Glutamatergic neuron (in vitro differentiated cells): ENCODE measurements around the gene MICAL3. TPM values are rescaled to one million over a fixed set of nuclear protein-coding genes. Genes with fewer than 3 reads are reported as not detected.

Experiments
- DNase-seq: peaks from one replicate; pipeline ENCODE4 v3.0.0; 2022
- H3K27ac Mint-ChIP-seq: one replicate; pipeline ENCODE4 v1.8.0; 2020; ENCODE audit warnings: mild to moderate bottlenecking, mixed read lengths, inconsistent platforms; ENCODE audit not compliant: unreplicated experiment
- H3K27me3 Mint-ChIP-seq: one replicate; pipeline ENCODE4 v1.8.0; 2020; ENCODE audit warnings: mild to moderate bottlenecking, moderate library complexity, mixed read lengths, inconsistent platforms; ENCODE audit not compliant: unreplicated experiment
- H3K36me3 Mint-ChIP-seq: one replicate; pipeline ENCODE4 v1.8.0; 2020; ENCODE audit warnings: mild to moderate bottlenecking, mixed read lengths, inconsistent platforms; ENCODE audit not compliant: unreplicated experiment
- H3K4me1 Mint-ChIP-seq: one replicate; pipeline ENCODE4 v1.8.0; 2020; ENCODE audit warnings: mild to moderate bottlenecking, low read depth, mixed read lengths, inconsistent platforms; ENCODE audit not compliant: unreplicated experiment
- H3K4me3 Mint-ChIP-seq: one replicate; pipeline ENCODE4 v1.8.0; 2020; ENCODE audit warnings: mild to moderate bottlenecking, mixed read lengths, inconsistent platforms; ENCODE audit not compliant: unreplicated experiment
- H3K9me3 Mint-ChIP-seq: one replicate; pipeline ENCODE4 v1.8.0; 2020; ENCODE audit warnings: mild to moderate bottlenecking, moderate library complexity, mixed read lengths, inconsistent platforms; ENCODE audit not compliant: unreplicated experiment
- CTCF ChIP-seq: fragments of 200-600 bp; sonication (generic); IDR thresholded peaks from one replicate; pipeline ENCODE4 v1.5.0; 2021; ENCODE audit not compliant: partially characterized antibody, unreplicated experiment
- total RNA-seq: library from RNA; stranded (reverse); fragmentation: NEBNext Ultra II Directional; extraction: Animal tissue kit (Norgen Biotek cat#: 25700); gene quantifications from one replicate; pipeline ENCODE4 v1.2.1, GENCODE V29; 2021; ENCODE audit not compliant: unreplicated experiment

Gene MICAL3
- total RNA-seq, 1 donor from 2014 or later: 132 TPM

- no peak for TF ChIP-seq CTCF
- Mint-ChIP-seq H3K4me3 (no peak overlapping the region), H3K27me3 (peaks cover 5% of the 10 kb centered on the region), H3K36me3 (no peaks in the 10 kb centered on the region), H3K4me1 (peaks cover 2% of the 10 kb centered on the region), H3K9me3 (peaks cover 8% of the 10 kb centered on the region), H3K27ac (peak overlapping the region; percentile 4)
- no peak for DNase-seq
Measured at GRCh38 chr22:17807578-17808410, 216.6 kb downstream of the MICAL3 start.

DNA sequence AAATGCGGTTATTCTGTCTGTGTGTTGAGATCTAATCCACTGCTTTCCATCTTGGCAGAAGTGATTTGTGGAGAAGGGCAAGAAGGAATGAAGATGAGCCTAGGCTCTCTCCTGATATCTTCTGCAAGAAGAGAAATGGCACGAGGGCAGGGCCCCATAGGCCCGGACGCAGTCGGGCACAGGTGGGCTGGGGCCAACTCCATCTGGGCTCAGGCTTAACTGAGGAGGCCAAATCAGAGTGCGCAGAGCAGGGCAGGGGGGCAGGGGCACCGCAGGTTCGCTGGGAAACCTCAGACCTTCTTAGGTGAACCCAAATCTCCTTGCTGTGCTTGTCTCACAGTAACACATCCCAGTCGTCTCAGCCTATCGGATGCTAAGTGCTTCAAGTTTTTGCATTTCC is 217.3 kb downstream of the MICAL3 start:
- H3K36me3 Mint-ChIP-seq: peaks cover 7% of the 10 kb centered on the region
- peak overlapping the region; percentile 4 for H3K27ac Mint-ChIP-seq
- DNase-seq: no peak
- TF ChIP-seq CTCF: no peak
- no peak overlapping the region for H3K4me3 Mint-ChIP-seq
- peaks cover 2% of the 10 kb centered on the region for H3K4me1 Mint-ChIP-seq
- H3K9me3 Mint-ChIP-seq: peaks cover 8% of the 10 kb centered on the region
- H3K27me3 Mint-ChIP-seq: peaks cover 8% of the 10 kb centered on the region

DNA sequence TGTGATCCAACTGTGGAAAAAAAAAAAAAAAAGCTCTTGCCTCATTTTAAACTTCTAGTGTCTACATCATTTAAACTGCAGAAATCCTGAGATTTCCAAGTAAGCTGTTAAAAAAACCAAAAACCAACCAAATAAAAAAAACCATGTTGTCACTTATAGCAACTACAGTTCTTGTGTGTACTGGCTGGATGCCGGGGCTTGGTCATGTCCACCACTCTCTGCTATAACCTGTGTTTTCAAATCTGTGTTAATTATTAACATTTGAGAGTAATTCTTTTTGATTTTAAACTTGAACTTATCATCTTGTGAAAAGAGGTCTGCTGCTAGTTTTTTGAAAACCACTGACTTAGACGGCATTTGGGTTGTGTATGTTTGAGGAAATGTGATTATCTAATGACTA is 217.9 kb downstream of the MICAL3 start:
- DNase-seq: no peak
- H3K4me1 Mint-ChIP-seq: peaks cover 2% of the 10 kb centered on the region
- peaks cover 7% of the 10 kb centered on the region for H3K36me3 Mint-ChIP-seq
- H3K27me3 Mint-ChIP-seq: peaks cover 7% of the 10 kb centered on the region
- no peak for TF ChIP-seq CTCF
- no peak overlapping the region for H3K4me3 Mint-ChIP-seq
- no peak overlapping the region for H3K27ac Mint-ChIP-seq
- peaks cover 8% of the 10 kb centered on the region for H3K9me3 Mint-ChIP-seq

- Mint-ChIP-seq H3K9me3 (peaks cover 4% of the 10 kb centered on the region), H3K4me1 (peaks cover 12% of the 10 kb centered on the region), H3K4me3 (no peak overlapping the region), H3K27me3 (peaks cover 5% of the 10 kb centered on the region), H3K36me3 (peaks cover 7% of the 10 kb centered on the region), H3K27ac (no peak overlapping the region)
- no peak for TF ChIP-seq CTCF
- DNase-seq: no peak
Measured at GRCh38 chr22:17804331-17805080, 219.9 kb downstream of the MICAL3 start.
